Kidney tubule cell (primary cell): Measurements from ENCODE around the gene PRDM16.
A peak's percentile ranks its signal among the peaks of the same experiment; 100 is the strongest.

Experiments used
- DNase-seq: peaks from one replicate; pipeline ENCODE4 v3.0.0-alpha.2; 2018; ENCODE audit warnings: low spot score

Gene PRDM16

DNA sequence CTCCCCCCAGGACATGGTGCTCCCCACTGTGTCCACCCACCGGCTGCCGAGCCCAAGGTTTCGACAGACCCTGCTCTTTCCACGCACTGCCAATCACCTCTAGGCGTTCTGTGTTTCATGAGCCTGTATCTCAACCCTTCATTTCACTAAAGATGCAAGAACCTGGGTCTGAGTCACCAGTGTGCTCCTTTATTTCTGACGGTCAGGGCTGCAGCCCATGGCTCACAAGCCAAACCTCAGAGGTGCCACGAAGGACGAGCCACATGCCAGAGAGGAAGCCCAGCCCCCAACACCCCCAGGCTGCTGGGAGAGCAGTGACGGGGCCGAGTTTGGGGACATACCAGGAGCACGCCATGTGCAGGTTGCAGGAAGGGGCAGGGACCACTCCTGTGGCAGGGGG is 306.2 kb downstream of the PRDM16 start:
- no peak for DNase-seq

DNA sequence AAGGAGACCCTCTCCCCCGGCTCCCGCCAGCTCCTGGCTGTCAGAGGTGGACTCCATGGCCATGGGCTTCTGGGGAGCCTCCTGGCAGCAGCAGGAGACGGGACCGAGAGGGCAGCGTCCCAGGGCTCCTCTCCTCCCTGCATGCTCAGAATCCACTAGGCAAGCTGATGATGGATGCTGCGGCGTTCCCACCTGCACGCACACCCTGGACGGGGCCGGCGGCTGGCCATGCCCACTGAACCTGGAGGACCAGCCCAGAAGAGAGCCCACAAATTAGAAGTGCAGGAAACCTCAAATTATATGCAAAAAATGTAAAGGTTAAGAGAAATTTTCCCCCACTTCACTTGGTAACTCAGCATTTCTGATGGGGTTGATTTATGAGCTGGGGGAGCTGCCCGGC is 308.2 kb downstream of the PRDM16 start:
- no peak for DNase-seq

DNA sequence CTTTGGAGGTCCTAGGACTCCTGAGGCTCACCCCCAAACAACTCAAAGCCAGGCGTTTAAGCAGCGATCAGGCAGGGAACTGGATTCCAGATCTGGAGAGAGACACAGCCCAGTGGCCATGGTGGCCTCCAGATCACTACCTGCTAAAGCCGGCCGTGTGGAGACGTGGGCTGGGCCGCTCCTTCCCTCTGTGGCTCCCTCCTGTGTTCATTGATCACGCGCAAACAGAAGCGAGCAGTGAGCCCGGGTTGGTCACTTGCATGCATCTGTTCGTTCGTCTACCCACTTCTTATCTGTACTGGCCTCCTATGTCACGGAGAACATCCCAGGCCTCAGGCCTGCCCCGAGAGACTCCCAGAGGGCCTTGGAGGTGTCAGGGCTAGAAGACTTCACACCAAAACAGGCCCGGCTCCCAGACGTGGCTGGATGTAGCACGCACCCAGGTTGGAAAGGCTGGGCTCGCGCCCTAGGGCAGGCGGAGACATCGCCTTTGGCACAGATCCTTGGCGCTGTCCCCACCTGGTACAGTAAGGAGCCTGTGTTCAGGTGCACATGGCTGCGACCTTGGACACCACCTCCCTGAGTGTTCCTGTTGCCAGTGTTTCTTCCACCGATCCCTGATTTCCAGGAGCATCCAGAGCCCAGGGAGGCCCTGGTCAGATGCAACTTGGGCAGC is 308.7 kb downstream of the PRDM16 start:
- no peak for DNase-seq

DNA sequence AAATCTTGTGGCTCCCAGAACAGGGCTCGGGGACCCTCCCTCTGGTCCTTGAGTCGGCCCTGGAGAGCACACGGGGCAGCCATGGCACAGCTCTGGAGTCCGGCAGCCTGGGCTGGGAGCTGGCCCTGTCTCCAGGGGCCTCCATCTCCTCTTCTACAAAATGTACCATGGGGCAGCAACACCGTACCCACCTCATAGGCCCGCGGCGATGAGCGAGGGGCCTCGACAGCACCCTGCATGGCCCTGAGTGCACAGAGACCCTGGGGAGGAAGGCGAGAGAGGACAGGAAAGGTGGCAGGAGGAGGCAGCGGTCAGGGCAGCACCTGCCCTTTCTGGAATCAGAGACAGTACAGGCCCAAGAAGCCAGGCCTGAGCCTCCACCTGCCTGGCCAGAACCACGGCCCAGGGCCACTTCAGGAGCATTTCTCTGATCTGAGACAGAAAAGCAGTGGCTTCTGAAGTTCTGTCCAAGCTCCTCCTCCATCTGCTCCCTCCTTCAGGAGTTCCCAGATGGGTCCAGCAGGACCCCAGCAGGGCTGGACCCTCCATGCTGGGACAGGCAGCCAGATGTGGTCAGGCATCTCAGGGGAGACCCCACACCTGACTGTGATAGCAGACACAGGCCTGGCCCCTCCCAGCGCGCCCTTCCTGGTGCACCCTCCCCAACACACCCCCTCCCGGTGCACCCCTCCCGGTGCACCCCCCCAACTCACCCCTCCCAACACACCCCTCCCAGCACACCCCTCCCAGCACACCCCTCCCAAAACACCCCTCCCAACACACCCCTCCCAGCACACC is 309.6 kb downstream of the PRDM16 start:
- DNase-seq = no peak

DNA sequence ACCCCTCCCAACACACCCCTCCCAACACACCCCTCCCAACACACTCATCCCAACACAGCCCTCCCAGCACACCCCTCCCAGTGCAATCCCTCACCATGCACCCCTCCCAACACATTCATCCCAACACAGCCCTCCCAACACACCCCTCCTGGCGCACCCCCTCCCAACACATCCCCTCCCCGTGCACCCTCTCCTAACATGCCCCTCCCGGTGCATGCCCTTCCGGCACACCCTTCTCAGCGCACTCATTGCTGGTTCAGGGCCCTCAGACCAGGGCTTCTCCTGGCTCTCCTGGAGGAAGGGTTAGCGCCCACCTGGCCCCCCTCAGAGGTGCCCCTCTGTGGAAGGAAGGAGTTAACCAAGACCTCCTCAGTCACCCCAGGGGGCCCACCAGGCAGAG is 310.9 kb downstream of the PRDM16 start:
- DNase-seq = no peak

DNA sequence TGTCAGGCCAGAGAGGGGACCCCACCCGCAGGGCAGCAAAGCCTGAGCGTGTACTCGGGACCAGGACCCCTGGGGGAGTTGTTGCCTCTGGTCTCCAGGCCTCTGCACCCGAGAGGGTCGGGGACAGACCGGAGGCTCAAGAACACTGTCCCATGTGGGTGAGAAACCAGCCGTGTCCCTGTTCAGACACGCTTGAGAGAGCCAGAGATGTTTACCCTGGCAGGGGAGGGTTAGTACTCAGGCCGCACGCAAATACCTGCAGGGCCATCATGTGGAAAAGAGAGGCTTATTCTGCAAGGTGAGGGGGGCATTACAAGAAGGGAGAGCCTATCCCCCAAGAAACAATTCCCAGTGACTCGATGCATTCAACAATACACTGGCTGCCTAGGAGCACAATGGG is 311.5 kb downstream of the PRDM16 start:
- DNase-seq = peak; percentile 66

DNA sequence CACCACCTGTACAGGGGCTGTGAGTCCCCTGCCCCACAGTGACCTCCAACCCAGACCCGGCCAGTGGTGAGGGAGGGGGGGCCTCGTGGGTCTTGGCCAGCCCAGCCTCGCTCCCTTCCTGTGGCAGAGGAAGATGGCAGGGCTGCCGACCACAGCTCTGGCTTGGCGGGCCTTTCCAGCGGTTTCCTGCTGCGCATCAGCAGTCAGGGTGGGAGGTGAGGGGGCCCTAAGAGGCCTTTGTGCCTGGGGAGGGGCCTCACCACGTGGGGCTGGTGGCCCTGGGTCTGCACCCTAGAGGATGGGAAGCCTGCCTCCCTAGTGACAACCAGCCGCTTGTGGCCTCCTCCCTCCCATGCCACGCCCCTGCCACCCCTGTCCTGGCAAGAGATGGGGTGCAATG is 312.9 kb downstream of the PRDM16 start:
- DNase-seq = no peak

DNA sequence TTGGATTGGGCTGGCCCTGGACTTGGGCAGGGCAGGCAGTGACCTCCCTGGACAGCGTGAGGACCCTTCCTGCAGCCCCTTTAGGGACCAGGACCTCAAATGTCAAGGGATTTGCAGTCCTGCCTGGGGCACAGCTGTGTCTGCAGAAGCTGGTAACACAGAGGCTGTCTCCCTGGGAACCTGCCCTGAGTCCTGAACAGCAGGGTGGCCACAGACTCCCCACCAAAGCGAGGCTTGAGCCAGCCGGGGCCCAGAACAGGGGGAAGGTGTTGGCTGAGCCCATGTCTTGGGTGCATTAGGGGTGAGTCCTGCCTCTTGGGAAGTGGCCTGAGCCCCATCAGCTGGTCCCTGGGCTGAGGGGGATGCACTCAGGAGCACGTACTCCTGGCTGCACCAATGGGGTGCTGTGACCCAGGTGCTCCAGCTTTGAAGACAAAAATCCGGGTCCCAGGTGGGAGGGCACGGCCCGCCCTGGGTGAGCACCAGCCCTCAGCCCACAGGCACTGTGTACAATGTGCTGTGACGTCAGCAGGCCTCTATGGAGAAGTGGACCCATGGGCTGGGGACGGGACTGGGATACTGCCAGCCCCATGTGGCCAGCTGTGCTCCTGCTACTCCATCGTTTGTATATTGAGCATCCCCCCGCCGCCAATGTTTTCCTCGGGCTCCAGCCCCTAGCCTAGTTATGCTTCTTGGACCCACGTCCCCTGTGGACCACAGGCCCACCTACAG is 313.5 kb downstream of the PRDM16 start:
- DNase-seq = no peak

DNA sequence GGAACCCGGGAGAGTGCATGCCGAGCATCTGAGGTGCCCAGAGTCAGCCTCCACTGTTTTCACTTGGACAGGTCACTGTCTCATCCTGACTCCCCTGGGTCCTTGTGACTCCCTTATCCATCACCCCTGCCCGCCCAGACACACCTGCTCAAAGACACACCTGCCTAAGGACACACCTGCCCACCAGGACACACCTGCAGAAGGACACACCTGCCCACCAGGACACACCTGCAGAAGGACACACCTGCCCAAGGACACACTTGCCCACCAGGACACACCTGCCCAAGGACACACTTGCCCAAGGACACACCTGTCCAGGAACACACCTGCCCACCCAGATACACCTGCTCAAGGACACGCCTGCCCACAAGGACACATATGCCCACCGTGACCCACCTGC is 314.7 kb downstream of the PRDM16 start:
- DNase-seq = no peak

DNA sequence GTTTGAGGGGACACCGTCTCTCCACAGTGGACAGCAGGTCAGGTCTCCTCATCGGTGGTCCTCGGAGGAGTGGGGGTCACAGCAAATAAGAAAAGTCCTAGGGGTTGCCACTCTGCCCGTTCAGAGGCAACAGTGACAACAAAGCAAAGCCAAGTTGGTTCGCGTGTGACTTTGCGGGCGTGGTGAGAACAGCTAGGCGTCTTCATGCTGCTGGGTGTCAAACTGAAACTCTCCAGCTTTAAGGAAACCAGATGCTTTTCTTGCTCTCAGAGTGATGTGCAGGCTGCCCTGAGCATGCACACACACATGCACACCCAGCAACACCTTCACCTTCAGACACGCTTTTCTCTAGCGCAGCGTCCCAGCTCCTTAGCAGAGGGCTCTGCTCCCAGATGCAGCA is 315.4 kb downstream of the PRDM16 start:
- DNase-seq = no peak

DNA sequence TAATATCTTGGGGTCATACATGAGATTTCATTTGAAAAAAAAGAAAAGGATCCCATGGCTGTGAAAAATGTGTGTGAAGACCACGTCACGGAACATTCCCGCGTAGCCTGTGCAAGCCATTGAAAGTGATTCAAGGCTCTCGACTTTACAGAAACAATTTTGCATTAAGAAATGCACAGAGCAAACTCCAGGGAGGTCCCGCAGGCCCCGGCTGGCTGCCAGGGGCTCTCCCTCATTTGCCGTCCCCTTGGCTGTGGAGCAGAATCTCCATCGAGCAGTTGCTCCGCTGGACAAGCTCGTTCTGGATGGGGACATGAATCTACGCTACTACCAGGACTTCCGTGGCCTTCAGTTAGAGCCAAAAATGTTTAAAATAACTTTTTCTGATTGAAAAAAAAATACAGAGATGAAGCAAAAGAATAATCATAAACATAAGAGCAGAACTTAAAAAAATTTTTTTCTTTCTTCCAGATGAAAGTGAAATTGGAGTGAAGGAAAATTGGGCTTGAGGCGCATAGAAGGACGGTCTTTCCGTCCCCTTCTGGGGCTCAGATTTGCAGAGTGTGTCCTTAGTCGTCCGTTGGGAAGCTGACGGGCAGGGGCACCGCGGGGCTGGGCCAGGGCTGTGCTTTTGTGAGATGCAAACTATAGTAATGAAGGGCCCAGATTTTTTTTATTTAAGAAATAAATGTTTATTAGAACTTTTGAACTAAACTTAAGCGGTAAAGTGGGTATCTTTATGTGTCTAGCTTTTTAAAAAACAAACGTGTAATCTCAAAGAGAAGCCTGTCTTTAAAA is 317.4 kb downstream of the PRDM16 start:
- DNase-seq = no peak

DNA sequence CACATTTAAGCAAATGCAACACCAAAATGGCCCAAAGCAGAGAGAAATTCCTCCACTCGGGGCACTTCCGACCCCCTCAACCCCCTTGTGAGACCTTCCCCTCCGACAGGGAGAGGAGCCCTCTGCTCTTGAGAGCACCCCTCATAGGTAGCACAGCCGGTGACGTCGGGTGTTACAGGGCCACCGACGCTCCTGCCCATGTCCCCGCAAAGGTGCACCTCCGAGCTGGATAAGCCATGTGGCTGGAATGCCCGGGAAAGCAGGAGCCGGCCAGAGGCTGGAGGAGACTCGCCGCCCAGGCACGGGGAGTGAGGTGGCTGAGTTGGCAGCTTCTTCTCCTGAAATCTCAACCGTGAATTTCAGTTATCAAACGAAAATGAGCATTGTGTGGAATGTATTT is 318.4 kb downstream of the PRDM16 start:
- no peak for DNase-seq

DNA sequence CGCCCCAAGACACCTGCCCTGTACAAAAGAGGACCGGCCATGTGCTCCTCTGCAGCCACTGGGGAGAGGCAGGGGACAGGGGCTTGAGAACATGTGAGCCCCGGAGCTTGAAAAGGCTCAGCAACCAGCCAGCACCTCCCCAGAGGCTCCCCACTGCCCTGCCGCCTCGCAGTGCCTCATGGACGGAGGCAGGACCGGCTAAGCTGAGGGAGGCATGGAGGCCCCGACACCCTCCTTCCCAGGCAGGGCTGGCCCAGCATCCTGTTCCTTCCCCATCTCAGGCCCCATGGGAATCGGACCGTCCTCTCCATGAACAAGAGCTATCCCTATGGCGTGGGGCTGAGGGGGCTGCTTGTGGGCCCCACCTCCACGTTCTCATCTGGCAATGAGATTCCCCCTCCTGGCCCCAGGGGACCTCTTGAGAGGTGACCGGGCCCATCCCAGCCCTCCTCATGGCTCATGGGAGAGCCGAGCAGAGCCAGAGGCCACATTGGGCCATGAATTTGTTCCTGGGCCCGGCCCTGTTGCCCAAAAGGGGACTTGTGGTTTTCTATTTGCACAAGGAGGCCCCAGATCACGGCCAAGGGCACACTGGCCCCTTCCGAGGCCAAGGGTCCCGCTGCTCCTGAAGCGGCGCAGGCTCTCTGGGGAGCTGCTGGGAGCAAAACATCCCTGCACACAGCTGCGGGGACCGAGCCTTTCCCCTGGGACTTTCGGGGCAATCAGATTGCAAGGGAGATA is 320.3 kb downstream of the PRDM16 start:
- no peak for DNase-seq

DNA sequence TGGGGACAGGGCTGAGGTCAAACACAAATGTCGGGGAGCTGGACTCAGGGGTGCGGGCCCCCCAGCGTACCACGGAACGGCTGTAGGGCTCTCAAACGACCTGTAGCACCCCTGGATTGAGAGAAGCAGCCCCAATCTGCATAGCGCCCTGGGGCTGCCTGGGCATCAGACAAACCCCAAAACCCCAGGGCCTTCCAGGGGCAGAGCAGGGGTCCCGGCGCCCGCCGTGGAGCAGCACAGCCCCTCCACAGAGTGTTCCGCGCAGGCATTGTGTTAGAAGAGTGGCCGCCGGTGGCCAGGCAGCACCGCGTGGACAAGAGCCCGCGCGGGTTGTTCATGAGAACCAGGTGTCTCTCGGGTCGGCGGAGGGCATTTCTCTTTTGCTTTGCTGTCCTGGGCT is 321.3 kb downstream of the PRDM16 start:
- DNase-seq = no peak

DNA sequence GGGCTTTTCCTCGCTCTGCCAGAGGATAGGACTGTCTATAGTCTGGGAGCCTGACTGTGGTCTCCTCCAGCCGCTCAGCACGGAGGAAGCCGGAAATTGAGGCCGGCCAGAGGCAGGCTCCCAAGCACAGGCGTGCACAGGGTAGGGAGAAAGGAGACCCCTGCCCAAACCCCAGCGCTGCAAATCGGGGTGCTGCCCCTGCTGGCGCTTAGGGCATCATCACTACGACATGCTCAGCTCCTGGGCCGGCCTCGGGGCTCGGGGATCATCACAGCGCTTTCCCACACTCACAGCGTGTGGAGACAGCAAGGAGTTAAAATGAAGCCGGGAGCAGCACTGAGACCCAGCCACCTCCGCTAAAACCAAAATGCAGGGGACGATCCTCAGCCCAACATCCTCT is 322.7 kb downstream of the PRDM16 start:
- no peak for DNase-seq

DNA sequence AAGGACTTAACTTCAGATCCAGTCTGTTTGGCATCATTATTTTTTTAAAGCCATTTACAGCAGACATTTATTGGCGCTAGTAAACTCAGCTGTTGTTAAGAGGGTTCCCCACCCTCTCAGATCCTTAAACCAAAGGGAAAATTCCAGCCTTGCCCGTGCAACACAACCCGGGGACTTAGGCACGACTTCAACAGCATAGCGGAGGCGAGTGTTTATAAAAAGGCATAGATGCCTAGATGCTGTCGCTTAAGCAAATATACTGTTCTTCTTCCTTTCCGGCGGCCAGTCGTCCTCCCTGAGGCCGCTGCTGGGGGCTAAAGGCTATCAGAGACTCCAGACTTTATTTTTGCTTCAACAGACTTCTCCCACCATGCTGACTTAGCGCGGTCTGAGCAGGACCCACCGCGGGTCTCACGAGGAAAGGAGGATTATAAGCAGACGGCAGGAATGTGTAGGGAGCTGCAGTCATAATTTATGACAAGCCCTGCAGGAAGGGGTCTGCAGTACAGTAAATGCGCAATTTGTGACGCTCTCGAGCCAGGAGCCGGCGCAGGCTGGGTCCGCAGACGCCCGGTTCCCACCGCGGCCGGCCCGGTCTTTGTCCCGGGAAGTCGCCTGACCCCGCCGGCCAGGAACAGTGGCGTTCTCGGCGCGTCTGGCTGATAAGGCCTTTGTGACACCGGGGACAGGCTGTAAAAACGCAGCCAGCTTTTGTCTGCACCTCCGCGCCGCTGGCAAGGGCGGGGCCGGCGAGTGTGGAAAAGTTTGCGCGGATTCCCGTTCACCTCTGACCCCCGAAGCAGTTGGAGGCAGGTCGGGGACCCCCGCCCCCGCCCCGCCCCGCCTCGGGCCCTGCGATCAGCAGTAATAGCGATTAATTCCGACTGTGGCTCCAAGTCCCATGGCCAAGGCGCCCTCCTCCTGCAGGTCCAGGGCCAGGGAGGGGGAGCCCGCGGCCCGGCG is 324.3 kb downstream of the PRDM16 start:
- DNase-seq = no peak

DNA sequence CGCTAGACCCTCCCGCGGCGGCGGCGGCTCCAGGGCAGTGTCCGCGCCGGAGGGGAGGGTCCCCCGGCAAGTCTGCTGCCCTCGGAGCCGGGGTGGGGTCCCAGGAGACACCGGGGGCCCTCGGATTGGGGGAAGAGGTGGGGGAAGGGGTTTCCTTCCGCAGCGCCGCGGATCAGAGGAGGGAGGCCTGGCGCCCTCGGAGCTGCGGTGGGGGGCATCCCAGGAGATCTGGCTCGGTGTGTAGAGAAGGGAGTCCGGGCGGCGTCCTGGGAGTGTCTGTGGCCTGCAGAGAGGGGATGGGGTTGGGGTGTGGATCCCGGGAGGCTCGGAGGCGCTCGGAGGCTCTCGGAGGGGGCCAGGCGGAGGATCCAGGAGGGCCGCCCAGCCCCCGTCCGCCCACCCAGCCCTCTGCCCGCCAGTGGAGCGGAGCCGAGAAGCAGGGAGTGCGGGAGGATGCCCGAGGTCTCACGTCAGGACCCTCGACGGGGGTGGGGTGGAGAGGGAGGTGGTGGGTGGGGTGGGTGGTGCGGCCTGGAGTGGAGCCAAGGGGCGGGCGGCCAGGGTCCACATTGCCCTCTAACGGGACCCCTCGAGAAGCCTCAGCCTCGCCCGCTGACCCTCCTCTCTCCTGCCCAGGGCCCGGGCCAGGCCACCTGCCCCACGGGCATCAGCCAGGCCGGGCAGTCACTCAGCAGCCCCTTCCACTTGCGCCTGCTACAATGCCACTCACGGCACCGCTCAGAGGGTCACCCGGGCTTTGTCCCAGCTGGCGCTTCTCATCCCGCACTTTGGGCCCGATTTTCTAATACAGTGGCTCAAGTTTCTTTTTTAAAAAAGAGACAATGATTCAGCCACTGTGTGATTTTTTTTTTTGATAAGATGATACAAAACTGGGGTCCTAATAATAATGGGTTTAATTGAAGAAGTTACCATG is 325.3 kb downstream of the PRDM16 start:
- DNase-seq = no peak

DNA sequence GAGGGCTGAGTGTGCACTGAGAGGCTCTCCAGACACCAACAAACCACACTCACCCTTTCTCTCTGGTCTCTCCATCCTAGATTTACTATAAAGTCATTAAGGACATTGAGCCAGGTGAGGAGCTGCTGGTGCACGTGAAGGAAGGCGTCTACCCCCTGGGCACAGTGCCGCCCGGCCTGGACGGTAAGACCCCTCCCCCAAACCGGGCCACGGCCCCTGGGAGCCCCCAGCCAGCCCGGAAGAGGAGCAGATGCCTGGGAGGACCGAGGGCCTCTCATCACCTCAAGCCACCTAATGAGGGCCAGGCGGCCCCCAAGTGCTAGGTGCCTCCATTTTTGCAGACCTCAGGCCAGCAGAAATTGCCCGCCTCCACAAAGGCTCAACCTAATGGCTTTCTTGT is 327.4 kb downstream of the PRDM16 start:
- no peak for DNase-seq

DNA sequence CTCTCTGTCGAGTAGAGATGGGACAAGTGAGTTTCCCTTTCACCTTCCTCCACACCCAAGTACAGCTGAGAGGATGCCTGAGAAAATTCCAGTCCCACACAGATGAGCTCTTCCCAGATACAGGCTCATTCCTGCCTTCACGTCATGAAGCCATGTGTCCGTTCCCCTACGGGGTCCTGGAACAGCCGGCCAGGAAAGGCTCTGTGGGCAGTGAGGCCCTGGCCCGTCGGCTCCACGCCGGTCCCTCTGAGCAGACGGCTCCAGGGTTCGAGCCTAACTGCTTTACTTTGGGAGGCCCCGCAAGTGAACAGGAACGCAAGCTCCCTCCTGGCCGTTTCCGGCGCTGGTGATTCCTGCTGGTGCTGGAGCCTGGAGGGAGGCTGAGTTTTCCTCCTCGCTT is 328.3 kb downstream of the PRDM16 start:
- no peak for DNase-seq
